GM18861 (cell line): Measurements from ENCODE around the gene HEMK1.

Experiments used
- ATAC-seq: cut with Tn5 transposase; IDR thresholded peaks from one replicate; pipeline ENCODE4 v1.9.1; 2021; ENCODE audit not compliant: unreplicated experiment

Gene HEMK1

DNA sequence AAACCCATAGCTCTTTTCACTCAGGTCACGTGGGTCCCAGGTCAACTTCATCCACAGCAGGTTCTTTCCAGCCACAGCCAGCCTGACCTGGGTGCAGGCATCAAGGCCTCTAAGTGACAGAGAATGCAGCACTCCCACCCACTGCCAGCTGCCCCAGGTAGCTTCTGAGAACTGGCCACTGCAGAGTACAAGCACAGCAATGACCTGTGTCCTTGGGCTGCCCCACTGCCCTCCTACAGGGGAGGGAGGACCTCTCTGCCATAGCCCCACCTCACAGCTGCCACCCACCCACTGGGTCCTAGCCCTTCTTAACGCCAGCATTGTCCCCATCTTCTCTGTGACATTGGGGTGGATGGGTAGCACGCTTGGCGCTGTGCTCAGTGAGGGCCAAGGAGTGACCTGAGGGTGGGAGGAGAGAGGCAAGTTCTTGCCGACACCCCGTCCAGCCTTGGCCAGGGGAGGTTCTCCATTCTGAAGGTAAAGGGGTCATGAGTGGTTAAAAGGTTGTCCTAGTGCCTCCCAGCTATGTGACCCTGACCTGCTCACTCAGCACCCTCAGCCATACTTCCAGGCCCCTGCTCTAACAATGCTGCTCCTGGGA is 29.9 kb downstream of the HEMK1 start:
- no peak for ATAC-seq

GRCh38 chr3:50599716-50600118 is 30.4 kb downstream of the HEMK1 start:
- ATAC-seq: no peak

DNA sequence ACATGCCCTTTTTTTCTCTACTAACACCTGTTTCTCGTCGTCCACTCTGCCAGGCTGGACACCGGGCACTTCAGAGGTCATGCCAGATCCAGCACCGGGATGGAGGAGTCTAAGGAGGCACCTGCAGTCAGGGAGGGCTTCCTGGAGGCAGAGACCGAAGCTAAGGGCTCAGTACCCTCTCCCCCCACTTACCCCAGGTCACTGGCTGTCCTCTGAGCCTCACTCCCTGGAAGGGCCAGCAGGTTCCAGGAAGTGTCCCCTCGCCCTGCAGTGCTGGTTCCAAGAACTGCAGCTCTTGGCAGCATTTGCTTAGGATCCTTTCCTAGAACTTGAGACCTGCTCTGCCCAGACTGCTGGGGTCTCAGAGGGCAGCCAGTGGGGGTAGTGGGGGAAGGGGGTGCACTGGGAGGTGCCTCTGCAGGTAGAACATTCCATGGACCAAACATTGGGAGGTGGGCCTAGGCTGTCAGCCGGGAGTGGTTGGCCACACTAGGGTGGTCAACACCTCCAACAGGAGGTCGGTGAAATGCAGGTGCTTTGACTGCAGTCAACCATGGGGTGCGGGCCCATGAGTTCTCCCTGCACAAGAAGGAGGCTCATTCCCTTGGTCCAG is 30.9 kb downstream of the HEMK1 start:
- ATAC-seq: no peak

DNA sequence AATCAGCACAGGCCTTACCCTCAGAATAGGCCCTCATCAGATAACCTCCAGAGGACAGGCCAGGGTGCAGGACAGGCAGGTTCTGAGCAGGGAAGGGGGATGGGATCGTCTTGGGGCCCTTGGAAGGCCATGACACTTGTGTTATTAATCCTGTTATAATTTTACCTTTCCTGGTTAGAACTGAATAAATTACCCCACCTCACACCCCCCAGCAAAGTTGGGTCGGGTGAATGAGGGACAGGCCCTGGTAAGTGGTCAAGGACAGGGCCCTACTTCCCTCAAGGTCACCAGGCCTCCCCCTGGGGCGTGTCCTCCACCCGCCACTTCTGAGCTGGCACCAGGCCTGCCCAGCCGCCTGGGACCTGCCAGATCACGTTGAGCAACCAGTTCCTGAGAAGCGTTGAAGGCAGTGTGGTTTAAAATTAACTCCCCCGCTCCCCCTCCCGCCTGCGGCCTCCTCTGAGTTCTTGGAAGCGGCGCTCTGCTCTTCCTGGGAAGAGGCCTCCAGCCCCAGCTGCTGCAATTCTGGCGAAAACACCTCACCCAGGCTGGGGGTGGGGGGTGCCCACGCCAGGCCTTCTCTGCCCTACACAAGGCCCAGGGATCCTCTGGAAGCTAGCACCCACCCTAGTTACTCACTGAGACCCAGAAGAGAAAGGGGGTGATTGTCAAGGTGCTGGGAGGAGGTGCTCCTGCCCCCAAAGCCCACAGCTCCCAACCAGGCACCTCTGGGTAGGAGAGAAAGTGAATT is 31.7 kb downstream of the HEMK1 start:
- ATAC-seq: no peak

DNA sequence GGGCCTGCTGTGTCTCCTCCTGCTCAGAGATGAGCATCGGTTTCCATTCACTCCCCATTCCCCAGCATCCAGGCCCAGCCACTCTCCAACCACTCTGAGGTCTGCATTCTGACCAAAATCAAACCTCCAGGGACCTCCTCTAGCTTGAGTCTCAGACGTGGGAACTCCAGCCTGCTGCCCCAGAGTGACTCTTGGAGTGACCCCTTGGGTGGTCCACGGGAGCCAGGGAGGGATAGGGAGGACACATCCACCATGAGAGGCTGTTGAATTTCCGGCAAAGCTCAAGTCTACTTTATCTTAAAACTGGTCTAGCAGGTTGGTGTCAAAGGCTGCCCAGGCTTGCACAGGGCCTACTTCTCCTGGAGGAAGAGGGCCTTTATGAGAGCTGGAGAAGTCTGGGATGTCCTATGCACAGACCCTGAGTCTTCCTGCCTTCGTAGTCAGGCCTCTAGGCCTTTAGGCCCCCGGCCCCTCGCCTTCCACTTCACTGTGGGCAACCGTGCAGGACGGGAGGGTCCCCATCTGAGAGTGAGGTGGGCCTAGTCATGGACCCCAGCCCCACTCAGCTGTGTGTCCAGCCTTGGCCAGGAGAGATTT is 33.4 kb downstream of the HEMK1 start:
- no peak for ATAC-seq

- ATAC-seq: no peak
Measured at GRCh38 chr3:50603261-50604109, 34.2 kb downstream of the HEMK1 start.

GRCh38 chr3:50604110-50604621 is 34.8 kb downstream of the HEMK1 start:
- no peak for ATAC-seq

- no peak for ATAC-seq
Measured at GRCh38 chr3:50604628-50605588, 35.6 kb downstream of the HEMK1 start.

- ATAC-seq: no peak
Measured at GRCh38 chr3:50605901-50606326, 36.6 kb downstream of the HEMK1 start.

GRCh38 chr3:50606596-50606995 is 37.3 kb downstream of the HEMK1 start:
- ATAC-seq: no peak

GRCh38 chr3:50607271-50608091 is 38.2 kb downstream of the HEMK1 start:
- ATAC-seq: no peak

GRCh38 chr3:50608278-50608677 is 39.0 kb downstream of the HEMK1 start:
- ATAC-seq: no peak

GRCh38 chr3:50609071-50609762 is 39.9 kb downstream of the HEMK1 start:
- ATAC-seq: no peak

GRCh38 chr3:50609763-50610085 is 40.4 kb downstream of the HEMK1 start:
- ATAC-seq: no peak

GRCh38 chr3:50610181-50610971 is 41.1 kb downstream of the HEMK1 start:
- no peak for ATAC-seq

GRCh38 chr3:50610992-50611463 is 41.7 kb downstream of the HEMK1 start:
- no peak for ATAC-seq

DNA sequence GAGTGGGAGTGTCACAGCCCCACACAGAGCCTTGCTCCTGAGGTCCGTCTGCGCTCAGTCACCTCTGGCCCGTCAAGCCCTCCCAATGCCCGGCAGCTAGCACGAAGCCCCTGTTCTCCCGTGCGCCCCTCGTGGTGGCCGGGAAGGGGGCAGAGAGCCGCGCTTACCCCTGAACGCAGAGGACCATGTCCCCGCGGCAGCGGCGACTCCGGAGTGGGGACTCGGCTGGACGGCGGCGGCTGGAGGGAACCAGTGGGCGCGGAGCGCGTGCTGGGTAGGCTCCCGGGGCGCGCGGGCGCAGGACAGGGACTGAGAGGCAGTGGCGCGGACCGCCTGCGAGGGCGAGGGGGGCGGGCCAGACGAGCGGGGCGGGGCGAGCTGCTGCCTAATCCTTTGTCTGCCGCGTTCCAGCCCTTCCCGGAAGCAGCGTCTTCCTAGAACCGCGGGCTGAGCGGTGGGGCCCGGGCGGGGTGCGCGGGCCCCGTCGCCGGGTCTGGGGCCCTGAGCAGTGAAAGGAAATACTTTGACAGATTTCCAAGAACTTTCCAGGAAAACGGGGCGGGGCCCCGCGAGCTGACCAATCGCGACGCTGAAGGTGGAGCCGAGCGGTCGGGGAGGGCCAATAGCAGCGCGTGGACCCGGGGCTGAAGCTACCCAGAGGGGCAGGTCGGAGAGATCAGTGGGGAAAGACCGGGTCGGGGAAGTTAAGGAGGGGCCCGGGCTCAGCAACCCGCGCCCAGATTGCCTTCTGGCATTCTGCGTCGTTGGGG is 42.3 kb downstream of the HEMK1 start, which contains the start of gene CISH:
Gene CISH, minus strand, starts transcription at position 311 of the 770 bp plus-strand sequence. Its CDS starts 124 bp downstream, at position 187.
- peak; percentile 53 for ATAC-seq
